Trophoblast cell (in vitro differentiated cells and primary cell): Measurements from ENCODE around the gene ZBTB49.

Experiments
- DNase-seq, 2 donors: peaks; one replicate each; pipeline ENCODE4 v3.0.0-alpha.2; 2016
- H2AFZ ChIP-seq: 2 replicates; pipeline ENCODE4 v1.6.1; 2013; ENCODE audit warnings: low read length, moderate library complexity, mild to moderate bottlenecking; ENCODE audit not compliant: insufficient read depth, poor library complexity
- H2AK5ac ChIP-seq: 2 replicates; pipeline ENCODE4 v1.6.1; 2013; ENCODE audit warnings: mild to moderate bottlenecking, low read length
- H2BK120ac ChIP-seq: 2 replicates; pipeline ENCODE4 v1.6.1; 2013; ENCODE audit warnings: low read length, mild to moderate bottlenecking, moderate library complexity; ENCODE audit not compliant: insufficient read depth, poor library complexity
- H2BK12ac ChIP-seq: 2 replicates; pipeline ENCODE4 v1.6.1; 2013; ENCODE audit warnings: mild to moderate bottlenecking, low read length, moderate library complexity
- H2BK5ac ChIP-seq: 2 replicates; pipeline ENCODE4 v1.6.1; 2013; ENCODE audit warnings: low read length, low read depth, moderate library complexity, mild to moderate bottlenecking; ENCODE audit not compliant: poor library complexity
- H3K14ac ChIP-seq: 2 replicates; pipeline ENCODE4 v1.6.1; 2013; ENCODE audit warnings: mild to moderate bottlenecking, low read length
- H3K18ac ChIP-seq: 2 replicates; pipeline ENCODE4 v1.6.1; 2013; ENCODE audit warnings: mild to moderate bottlenecking, low read length
- H3K23ac ChIP-seq: 2 replicates; pipeline ENCODE4 v1.6.1; 2013; ENCODE audit warnings: low read length
- H3K27ac ChIP-seq: 2 replicates; pipeline ENCODE4 v1.5.1; 2013; ENCODE audit warnings: low read depth, mild to moderate bottlenecking, inconsistent platforms, low read length, moderate library complexity
- H3K27me3 ChIP-seq: 2 replicates; pipeline ENCODE4 v1.6.1; 2013; ENCODE audit warnings: inconsistent platforms, mild to moderate bottlenecking, low read length, moderate library complexity; ENCODE audit not compliant: insufficient read depth
- H3K36me3 ChIP-seq, 2 experiments: 1 replicate in 1 of 2; 2 replicates in 1 of 2; pipeline ENCODE4 v1.6.1; 2013; ENCODE audit warnings: low read length in 2 of 2, mild to moderate bottlenecking in 2 of 2, moderate library complexity in 1 of 2; ENCODE audit not compliant: insufficient read depth in 2 of 2, control insufficient read depth in 1 of 2
- H3K4ac ChIP-seq: 2 replicates; pipeline ENCODE4 v1.6.1; 2013; ENCODE audit warnings: low read depth, mild to moderate bottlenecking, low read length, moderate library complexity
- H3K4me1 ChIP-seq, 2 experiments: 1 replicate in 1 of 2; 2 replicates in 1 of 2; pipeline ENCODE4 v1.6.1; 2013; ENCODE audit warnings: low read length in 2 of 2, mild to moderate bottlenecking in 2 of 2, moderate library complexity in 1 of 2; ENCODE audit not compliant: insufficient read depth in 2 of 2, control insufficient read depth in 1 of 2
- H3K4me2 ChIP-seq: 2 replicates; pipeline ENCODE4 v1.6.1; 2013; ENCODE audit warnings: inconsistent platforms, mild to moderate bottlenecking, low read length, moderate library complexity
- H3K4me3 ChIP-seq: 2 replicates; pipeline ENCODE4 v1.5.1; 2013; ENCODE audit warnings: mild to moderate bottlenecking, low read depth, low read length, inconsistent platforms
- H3K79me1 ChIP-seq: one replicate; pipeline ENCODE4 v1.6.1; 2013; ENCODE audit warnings: low read length
- H3K79me2 ChIP-seq: 2 replicates; pipeline ENCODE4 v1.6.1; 2013; ENCODE audit warnings: low read length, mild to moderate bottlenecking; ENCODE audit not compliant: control insufficient read depth, insufficient read depth, poor library complexity
- H3K9ac ChIP-seq: 2 replicates; pipeline ENCODE4 v1.6.1; 2013; ENCODE audit warnings: mild to moderate bottlenecking, low read length
- H3K9me3 ChIP-seq: 2 replicates; pipeline ENCODE4 v1.6.1; 2013; ENCODE audit warnings: low read depth, mild to moderate bottlenecking, control low read depth, inconsistent platforms, low read length; ENCODE audit not compliant: insufficient read depth
- H4K12ac ChIP-seq: 2 replicates; pipeline ENCODE4 v1.6.1; 2013; ENCODE audit warnings: low read depth, mild to moderate bottlenecking, low read length, moderate library complexity
- H4K8ac ChIP-seq: 2 replicates; pipeline ENCODE4 v1.6.1; 2013; ENCODE audit warnings: low read depth, mild to moderate bottlenecking, low read length, moderate library complexity
- H4K91ac ChIP-seq: one replicate; pipeline ENCODE4 v1.6.1; 2013; ENCODE audit warnings: low read depth, mild to moderate bottlenecking, low read length, moderate library complexity
- WGBS: extraction: QIAGEN DNeasy Blood & Tissue Kit; methylation state at CpG from one replicate; pipeline ENCODE4 v1.1.7; 2013; ENCODE audit warnings: missing lambda C conversion rate; ENCODE audit not compliant: insufficient read length, insufficient coverage; ENCODE audit errors: extremely low coverage; 5-methylcytosine and 5-hydroxymethylcytosine counted together

The ZBTB49 gene

GRCh38 chr4:4259484-4260100 is 30.5 kb upstream of the ZBTB49 start:
- no peaks in the 10 kb centered on the region for H3K4me1 ChIP-seq
- no peak overlapping the region for H3K14ac ChIP-seq
- no peak overlapping the region for H2BK5ac ChIP-seq
- H3K79me2 ChIP-seq: no peaks in the 10 kb centered on the region
- H4K12ac ChIP-seq: no peak overlapping the region
- H3K23ac ChIP-seq: no peak overlapping the region
- H3K27me3 ChIP-seq: no peaks in the 10 kb centered on the region
- H3K79me1 ChIP-seq: no peaks in the 10 kb centered on the region
- H4K91ac ChIP-seq: no peak overlapping the region
- H3K18ac ChIP-seq: no peak overlapping the region
- H2BK12ac ChIP-seq: no peak overlapping the region
- H2BK120ac ChIP-seq: no peak overlapping the region
- no peaks in the 10 kb centered on the region for H3K36me3 ChIP-seq
- no peaks in the 10 kb centered on the region for H3K9me3 ChIP-seq
- no peak overlapping the region for H3K27ac ChIP-seq
- no peak overlapping the region for H3K4me3 ChIP-seq
- H4K8ac ChIP-seq: no peak overlapping the region
- WGBS: no CpG with 5 or more reads among the region's 9 CpGs
- no peak overlapping the region for H2AFZ ChIP-seq
- no peak overlapping the region for H2AK5ac ChIP-seq
- no peak overlapping the region for H3K4ac ChIP-seq
- H3K4me2 ChIP-seq: no peak overlapping the region
- DNase-seq: no peak
- H3K9ac ChIP-seq: no peak overlapping the region

- Histone ChIP-seq H3K4ac (no peak overlapping the region), H4K8ac (no peak overlapping the region), H2BK120ac (no peak overlapping the region), H3K27ac (no peak overlapping the region), H2AFZ (no peak overlapping the region), H3K36me3 (no peaks in the 10 kb centered on the region), H3K27me3 (no peaks in the 10 kb centered on the region), H4K12ac (no peak overlapping the region), H3K9ac (no peak overlapping the region), H3K4me1 (no peaks in the 10 kb centered on the region), H3K4me3 (no peak overlapping the region), H3K4me2 (no peak overlapping the region), H3K79me1 (no peaks in the 10 kb centered on the region), H2BK5ac (no peak overlapping the region), H3K14ac (no peak overlapping the region), H4K91ac (no peak overlapping the region), H2BK12ac (no peak overlapping the region), H3K9me3 (no peaks in the 10 kb centered on the region), H3K23ac (no peak overlapping the region), H3K79me2 (no peaks in the 10 kb centered on the region), H2AK5ac (no peak overlapping the region), H3K18ac (no peak overlapping the region)
- WGBS: no CpG with 5 or more reads among the region's 6 CpGs
- peak in 1 of 2 donors; percentile 14 for DNase-seq
These were observed 29.8 kb upstream of the ZBTB49 start for GRCh38 chr4:4260185-4260751.

GRCh38 chr4:4267981-4268380 is 22.1 kb upstream of the ZBTB49 start:
- no peaks in the 10 kb centered on the region for H3K9me3 ChIP-seq
- no peak overlapping the region for H3K14ac ChIP-seq
- H3K27ac ChIP-seq: no peak overlapping the region
- no peak overlapping the region for H3K4me3 ChIP-seq
- H3K79me1 ChIP-seq: no peaks in the 10 kb centered on the region
- no peak overlapping the region for H3K9ac ChIP-seq
- H3K79me2 ChIP-seq: no peaks in the 10 kb centered on the region
- H2BK120ac ChIP-seq: no peak overlapping the region
- H3K4ac ChIP-seq: no peak overlapping the region
- H3K23ac ChIP-seq: no peak overlapping the region
- H3K4me2 ChIP-seq: no peak overlapping the region
- H2BK5ac ChIP-seq: no peak overlapping the region
- H3K27me3 ChIP-seq: no peaks in the 10 kb centered on the region
- DNase-seq: no peak
- H3K36me3 ChIP-seq: peaks cover 10 to 22% of the 10 kb centered on the region in 2 experiments
- no peak overlapping the region for H2BK12ac ChIP-seq
- no peak overlapping the region for H4K12ac ChIP-seq
- no peaks in the 10 kb centered on the region for H3K4me1 ChIP-seq
- WGBS: no CpG with 5 or more reads among the region's 5 CpGs
- H4K8ac ChIP-seq: no peak overlapping the region
- no peak overlapping the region for H3K18ac ChIP-seq
- no peak overlapping the region for H2AK5ac ChIP-seq
- H4K91ac ChIP-seq: no peak overlapping the region
- no peak overlapping the region for H2AFZ ChIP-seq

DNA sequence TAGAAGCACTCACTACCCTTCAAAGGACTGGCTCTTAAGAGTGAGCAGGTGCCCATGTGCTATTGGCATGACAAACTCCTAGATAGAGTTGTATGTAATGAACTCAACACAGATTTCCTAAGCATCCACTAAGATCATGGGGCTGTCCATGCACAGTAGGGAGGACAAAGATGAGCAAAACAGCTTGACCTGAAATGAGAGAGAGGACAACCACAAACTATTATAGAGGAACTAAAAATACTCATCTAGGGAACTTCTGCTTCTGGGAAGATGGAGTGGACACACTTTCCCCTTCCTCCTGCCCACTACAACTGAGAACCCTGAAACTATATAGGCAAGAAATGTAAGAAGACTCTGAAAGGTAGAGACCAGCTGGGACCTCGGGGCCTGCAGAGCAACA is 21.3 kb upstream of the ZBTB49 start:
- WGBS: no CpG with 5 or more reads among the region's 1 CpG
- H3K18ac ChIP-seq: no peak overlapping the region
- no peaks in the 10 kb centered on the region for H3K27me3 ChIP-seq
- H3K79me1 ChIP-seq: no peaks in the 10 kb centered on the region
- H2BK5ac ChIP-seq: no peak overlapping the region
- no peak overlapping the region for H3K4ac ChIP-seq
- H3K9ac ChIP-seq: no peak overlapping the region
- no peak overlapping the region for H3K23ac ChIP-seq
- H3K4me1 ChIP-seq: no peaks in the 10 kb centered on the region
- no peaks in the 10 kb centered on the region for H3K79me2 ChIP-seq
- H2AFZ ChIP-seq: no peak overlapping the region
- no peak overlapping the region for H4K91ac ChIP-seq
- H4K12ac ChIP-seq: no peak overlapping the region
- no peak overlapping the region for H3K27ac ChIP-seq
- H3K4me2 ChIP-seq: no peak overlapping the region
- H3K36me3 ChIP-seq: peaks cover 16 to 28% of the 10 kb centered on the region in 2 experiments
- H3K14ac ChIP-seq: no peak overlapping the region
- no peaks in the 10 kb centered on the region for H3K9me3 ChIP-seq
- H2BK12ac ChIP-seq: no peak overlapping the region
- DNase-seq: no peak
- no peak overlapping the region for H4K8ac ChIP-seq
- no peak overlapping the region for H3K4me3 ChIP-seq
- H2BK120ac ChIP-seq: no peak overlapping the region
- no peak overlapping the region for H2AK5ac ChIP-seq
